ENCODE results near the gene GPR78.

The GPR78 gene

DNA sequence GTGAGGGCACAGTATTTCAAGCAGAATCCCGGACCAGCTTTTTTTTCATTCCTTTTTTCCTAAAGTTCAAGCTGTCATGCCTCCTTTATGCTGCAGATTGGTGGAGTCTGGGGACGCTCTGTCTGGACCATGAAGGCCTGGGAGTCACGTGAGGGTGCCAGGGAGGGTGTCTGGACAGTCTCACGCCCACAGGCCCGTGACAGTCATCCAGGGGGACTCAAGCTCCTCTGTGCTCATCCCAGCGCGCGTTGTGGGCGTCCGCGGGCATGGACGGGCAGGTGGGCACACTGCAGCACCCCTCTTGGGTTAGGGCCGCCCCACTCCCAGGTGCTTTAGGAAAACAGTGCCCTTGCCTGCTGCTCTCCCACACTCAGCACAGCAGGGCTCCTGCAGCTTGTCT, 17.1 kb downstream of the GPR78 start:
- TF ChIP-seq, protein P1, sequence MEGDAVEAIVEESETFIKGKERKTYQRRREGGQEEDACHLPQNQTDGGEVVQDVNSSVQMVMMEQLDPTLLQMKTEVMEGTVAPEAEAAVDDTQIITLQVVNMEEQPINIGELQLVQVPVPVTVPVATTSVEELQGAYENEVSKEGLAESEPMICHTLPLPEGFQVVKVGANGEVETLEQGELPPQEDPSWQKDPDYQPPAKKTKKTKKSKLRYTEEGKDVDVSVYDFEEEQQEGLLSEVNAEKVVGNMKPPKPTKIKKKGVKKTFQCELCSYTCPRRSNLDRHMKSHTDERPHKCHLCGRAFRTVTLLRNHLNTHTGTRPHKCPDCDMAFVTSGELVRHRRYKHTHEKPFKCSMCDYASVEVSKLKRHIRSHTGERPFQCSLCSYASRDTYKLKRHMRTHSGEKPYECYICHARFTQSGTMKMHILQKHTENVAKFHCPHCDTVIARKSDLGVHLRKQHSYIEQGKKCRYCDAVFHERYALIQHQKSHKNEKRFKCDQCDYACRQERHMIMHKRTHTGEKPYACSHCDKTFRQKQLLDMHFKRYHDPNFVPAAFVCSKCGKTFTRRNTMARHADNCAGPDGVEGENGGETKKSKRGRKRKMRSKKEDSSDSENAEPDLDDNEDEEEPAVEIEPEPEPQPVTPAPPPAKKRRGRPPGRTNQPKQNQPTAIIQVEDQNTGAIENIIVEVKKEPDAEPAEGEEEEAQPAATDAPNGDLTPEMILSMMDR (IDR thresholded peaks at IDR 0.05; ENCODE audit: insufficient read depth, low read length, poor library complexity, severe bottlenecking), result no peak
- Histone ChIP-seq H3K27me3 (replicated peaks; ENCODE audit: control insufficient read depth, insufficient read depth, low read length) (peaks cover 5% of the 10 kb centered on the region; the same call in 1 of the 2 replicates), H3K36me3 (ENCODE audit: control insufficient read depth, insufficient read depth, low read length) (no peaks in the 10 kb centered on the region), H3K4me3 (replicated peaks; ENCODE audit: low read depth, low read length) (no peak overlapping the region)
- no peak for DNase-seq (ENCODE audit: extremely low read depth, insufficient read length)

DNA sequence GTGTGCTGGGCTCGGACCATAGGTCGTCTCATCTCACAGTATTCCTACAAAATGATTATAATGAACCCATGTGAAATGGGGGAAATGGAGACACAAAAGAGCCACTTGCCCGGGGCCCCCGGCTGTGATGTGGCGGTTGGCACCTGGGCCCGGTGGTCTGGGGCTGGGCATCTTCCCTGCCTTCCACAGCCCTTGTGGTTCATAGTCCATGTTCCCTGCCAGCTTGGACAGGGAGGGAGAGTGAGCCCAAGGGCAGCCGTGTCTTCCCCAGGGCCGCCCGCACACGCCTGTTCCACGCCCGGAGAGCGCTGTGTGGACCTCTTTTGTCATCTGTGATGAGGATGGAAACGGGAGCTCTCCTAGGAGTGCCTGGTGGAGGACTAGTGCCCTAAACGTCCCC, 17.6 kb downstream of the GPR78 start:
- H3K27me3 ChIP-seq (replicated peaks; ENCODE audit: control insufficient read depth, insufficient read depth, low read length), result peaks cover 5% of the 10 kb centered on the region; the same call in 1 of the 2 replicates
- TF ChIP-seq, protein P1 (IDR thresholded peaks at IDR 0.05; ENCODE audit: insufficient read depth, low read length, poor library complexity, severe bottlenecking), result no peak
- DNase-seq (ENCODE audit: extremely low read depth, insufficient read length), result no peak
- H3K4me3 ChIP-seq (replicated peaks; ENCODE audit: low read depth, low read length), result no peak overlapping the region
- no peaks in the 10 kb centered on the region for H3K36me3 ChIP-seq (ENCODE audit: control insufficient read depth, insufficient read depth, low read length)

DNA sequence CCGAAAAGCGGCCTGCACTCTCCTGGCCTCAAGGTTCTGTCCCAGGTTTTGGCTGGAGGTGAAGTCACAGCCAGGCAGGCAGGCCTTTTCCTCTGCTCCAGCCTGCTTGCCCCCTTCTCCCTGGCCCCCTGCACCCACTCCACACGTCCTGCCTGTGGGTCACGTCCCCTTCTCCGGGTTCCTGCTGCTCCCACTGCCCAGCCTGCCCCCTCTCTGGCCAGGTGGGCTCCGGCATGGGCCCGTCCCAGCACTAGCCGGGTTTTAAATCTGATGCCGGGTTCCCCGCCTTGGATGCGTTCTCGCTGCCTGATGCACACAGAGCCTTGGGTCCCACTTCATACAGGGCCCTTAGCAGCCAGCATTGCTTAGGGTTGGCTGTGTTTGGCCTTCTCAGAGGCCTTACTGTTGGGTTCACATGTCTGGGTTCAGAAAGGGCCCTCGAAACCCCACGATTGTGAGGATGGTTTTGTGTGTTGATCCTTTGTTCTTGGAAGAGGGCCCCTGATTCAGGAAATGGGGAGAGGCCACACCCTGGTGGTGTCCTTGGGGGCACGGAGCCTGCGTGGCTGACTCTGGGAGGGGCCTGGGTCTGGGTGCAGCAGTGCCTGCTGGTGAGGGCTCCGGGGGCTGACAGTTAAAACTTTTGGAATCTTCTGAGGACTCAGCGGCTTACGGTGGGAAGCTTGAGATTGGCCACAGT, 18.3 kb downstream of the GPR78 start:
- Histone ChIP-seq H3K27me3 (replicated peaks; ENCODE audit: control insufficient read depth, insufficient read depth, low read length) (peaks cover 5% of the 10 kb centered on the region; the same call in 1 of the 2 replicates), H3K4me3 (replicated peaks; ENCODE audit: low read depth, low read length) (no peak overlapping the region), H3K36me3 (ENCODE audit: control insufficient read depth, insufficient read depth, low read length) (no peaks in the 10 kb centered on the region)
- DNase-seq (ENCODE audit: extremely low read depth, insufficient read length), result no peak
- TF ChIP-seq, protein P1 (IDR thresholded peaks at IDR 0.05; ENCODE audit: insufficient read depth, low read length, poor library complexity, severe bottlenecking), result no peak

DNA sequence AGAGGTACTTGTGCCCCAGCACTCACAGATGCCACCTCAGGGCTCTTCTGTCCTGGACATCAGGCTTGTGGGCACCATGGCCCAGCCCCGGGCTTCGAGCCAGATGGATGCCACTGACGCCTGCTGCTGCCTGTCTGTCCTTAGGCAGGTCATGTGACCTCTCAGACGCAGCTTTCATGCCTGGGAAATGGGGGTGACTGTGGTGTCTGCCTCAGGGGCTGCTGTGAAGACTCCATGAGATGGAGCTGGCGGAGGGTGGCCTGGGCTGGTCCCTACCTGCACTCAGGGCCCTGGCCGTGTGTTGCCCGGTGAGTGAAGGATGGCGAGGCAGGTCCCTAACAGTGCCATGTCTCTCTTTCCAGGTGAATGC, 18.9 kb downstream of the GPR78 start:
- DNase-seq (ENCODE audit: extremely low read depth, insufficient read length), result no peak
- Histone ChIP-seq H3K4me3 (replicated peaks; ENCODE audit: low read depth, low read length) (no peak overlapping the region), H3K27me3 (replicated peaks; ENCODE audit: control insufficient read depth, insufficient read depth, low read length) (peaks cover 2% of the 10 kb centered on the region; the same call in 1 of the 2 replicates), H3K36me3 (ENCODE audit: control insufficient read depth, insufficient read depth, low read length) (no peaks in the 10 kb centered on the region)
- TF ChIP-seq, protein P1 (IDR thresholded peaks at IDR 0.05; ENCODE audit: insufficient read depth, low read length, poor library complexity, severe bottlenecking), result no peak

DNA sequence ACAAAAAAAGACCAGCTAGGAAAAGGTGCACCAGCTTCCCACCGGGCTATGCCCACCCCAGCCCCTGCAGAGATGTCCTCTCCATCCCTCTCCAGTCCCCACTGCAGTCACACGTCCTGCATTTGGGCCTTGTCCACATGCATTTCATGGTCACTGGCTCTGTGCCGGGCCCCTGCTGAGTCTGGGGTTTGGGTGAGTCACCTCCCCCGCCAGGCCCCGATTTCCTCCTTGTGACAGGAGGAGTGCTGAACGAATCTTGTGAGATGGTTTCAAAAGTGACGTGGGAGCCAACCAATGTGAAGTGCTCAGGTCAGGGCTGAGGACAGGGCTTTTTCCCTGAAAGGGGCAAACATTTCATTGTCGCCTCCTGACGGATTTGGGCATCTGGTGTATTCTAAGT, 19.5 kb downstream of the GPR78 start:
- no peak for DNase-seq (ENCODE audit: extremely low read depth, insufficient read length)

More for the DNA sequence above, 19.5 kb downstream of the GPR78 start:
- Histone ChIP-seq H3K27me3 (replicated peaks; ENCODE audit: control insufficient read depth, insufficient read depth, low read length) (peaks cover 2% of the 10 kb centered on the region; the same call in 1 of the 2 replicates), H3K36me3 (ENCODE audit: control insufficient read depth, insufficient read depth, low read length) (no peaks in the 10 kb centered on the region), H3K4me3 (replicated peaks; ENCODE audit: low read depth, low read length) (no peak overlapping the region)
- TF ChIP-seq, protein P1 (IDR thresholded peaks at IDR 0.05; ENCODE audit: insufficient read depth, low read length, poor library complexity, severe bottlenecking), result no peak

All from GM06990 (cell line).